Stimulated activated CD4-positive, alpha-beta T cell treated with anti-CD3 and anti-CD28 coated beads, TNF-alpha, amount 100 ng/mL, for 4 hours (primary cell): ENCODE data around the gene RPRD1A.
"Not testable (repeated sequence)": the region's sequence is repeated elsewhere in the genome, so short reads cannot be mapped to it uniquely, and the experiment has no call there.

Experiments
- DNase-seq, 3 experiments: peaks; one replicate each; pipeline ENCODE4 v3.0.0-alpha.2; 2020; ENCODE audit warnings: low read depth in 3 of 3

Gene RPRD1A

DNA sequence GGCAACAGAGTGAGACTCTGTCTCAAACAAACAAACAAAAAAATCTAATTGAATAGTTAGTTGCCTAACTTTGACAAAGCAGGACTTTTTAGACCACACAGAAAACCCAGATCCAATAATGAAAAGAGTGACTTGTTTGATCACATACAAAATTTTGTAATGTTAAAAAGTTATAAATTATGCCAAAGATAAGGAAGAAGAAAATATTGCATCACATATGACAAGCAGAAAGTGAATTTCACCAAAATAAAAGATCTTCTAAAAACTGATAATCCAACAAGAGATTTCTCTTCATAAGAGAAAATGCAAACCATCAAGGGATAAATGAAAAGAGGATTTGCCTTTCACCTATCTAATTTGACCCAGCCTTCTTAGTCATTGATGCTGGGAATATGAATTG lies 97.7 kb downstream of the RPRD1A start:
- DNase-seq, result no peak

GRCh38 chr18:35968278-35968880 lies 99.0 kb downstream of the RPRD1A start:
- DNase-seq, result no peak

DNA sequence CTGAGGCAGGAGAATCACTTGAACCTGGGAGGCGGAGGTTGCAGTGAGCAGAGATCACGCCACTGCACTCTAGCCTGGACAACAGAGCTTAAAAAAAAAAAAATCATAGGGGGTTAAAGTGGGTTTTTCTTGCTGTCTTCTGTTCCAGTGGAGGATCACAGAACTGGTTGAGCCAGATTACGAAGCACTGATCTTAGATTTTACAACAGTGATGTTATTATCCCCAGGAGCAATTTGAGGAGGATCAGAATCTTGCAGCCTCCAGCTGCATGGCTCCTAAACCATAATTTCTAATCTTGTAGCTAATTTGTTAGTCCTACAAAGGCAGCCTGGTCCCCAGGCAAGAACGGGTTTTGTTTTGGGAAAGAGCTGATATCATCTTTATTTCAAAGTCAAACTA lies 99.5 kb downstream of the RPRD1A start:
- not testable (repeated sequence) for DNase-seq

DNA sequence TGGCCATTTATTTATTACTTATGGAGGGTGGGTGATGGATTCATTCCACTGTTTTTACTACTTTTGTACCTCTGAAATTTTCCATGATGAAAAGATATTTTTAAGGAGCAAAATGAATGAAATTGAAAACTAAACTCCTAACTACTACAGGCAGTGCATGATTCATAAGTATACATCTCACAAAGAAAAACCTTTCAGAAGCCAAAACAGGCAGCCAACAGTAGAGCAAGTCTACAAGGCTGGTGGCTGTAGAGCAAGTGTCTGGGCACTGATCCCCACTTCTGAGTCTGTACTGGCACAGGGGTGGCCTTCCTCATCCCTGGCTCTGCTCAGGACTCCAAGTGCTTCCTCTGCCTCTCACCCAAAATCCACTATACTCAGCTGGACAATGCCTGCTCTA lies 103.0 kb downstream of the RPRD1A start:
- DNase-seq, result no peak

DNA sequence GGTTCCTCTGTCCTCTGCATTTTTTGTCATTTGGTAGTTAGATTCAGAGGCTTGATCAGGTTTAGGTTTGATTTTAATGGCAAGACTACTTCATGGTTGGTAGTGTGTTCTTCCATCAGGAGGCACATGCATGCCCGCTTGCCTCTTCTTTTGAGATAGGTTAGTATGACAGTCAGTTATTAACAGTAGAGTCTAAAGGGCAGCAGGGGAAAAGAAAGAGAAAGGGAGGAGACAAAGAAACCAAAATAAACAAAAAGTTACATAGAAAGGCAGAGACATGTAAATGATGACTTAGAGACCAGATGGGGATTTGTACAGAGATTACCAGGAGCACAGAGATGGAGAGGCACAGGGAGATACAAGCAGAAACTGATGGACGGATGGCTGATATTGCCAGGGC lies 105.0 kb downstream of the RPRD1A start:
- DNase-seq, result no peak

DNA sequence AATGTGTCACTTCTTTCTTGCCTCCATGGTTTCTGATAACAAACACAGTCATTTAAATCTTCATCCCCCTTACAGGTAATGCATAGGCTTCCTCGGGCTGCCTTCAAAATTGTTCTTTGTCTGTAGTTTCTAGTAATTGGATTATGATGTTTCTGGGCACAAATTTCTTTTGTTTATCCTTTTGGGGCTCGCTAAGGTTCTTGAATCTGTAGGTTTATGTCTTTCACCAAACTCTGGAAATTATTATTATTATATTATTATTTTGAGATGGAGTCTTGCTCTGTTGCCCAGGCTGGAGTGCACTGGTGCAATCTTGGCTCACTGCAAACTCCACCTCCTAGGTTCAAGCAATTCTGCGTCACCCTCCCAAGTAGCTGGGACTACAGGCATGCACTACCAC lies 111.1 kb downstream of the RPRD1A start:
- DNase-seq, result no peak

- no peak for DNase-seq
Observed at GRCh38 chr18:35953688-35954087, 113.7 kb downstream of the RPRD1A start.

GRCh38 chr18:35950628-35950982 lies 116.8 kb downstream of the RPRD1A start:
- DNase-seq, result no peak

GRCh38 chr18:35949903-35950627 lies 117.3 kb downstream of the RPRD1A start:
- peak; percentile 9 to 35 (median 26) for DNase-seq

DNA sequence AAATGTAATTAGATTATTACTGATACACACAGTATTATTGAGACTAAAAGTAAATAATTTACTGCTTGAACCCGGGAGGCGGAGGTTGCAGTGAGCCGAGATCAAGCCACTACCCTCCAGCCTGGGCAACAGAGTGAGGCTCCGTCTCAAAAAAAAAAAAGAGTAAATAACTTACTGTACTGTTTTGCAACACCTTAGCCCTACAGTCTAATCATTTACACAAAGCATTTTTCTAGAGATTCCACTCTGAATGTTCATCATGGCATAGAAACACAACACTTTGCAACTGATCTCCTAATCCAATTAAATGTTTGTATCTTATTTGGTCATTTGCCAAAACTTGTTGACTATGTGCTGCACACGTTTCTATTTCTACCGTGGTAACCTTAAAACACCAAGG lies 118.3 kb downstream of the RPRD1A start:
- DNase-seq, result no peak

DNA sequence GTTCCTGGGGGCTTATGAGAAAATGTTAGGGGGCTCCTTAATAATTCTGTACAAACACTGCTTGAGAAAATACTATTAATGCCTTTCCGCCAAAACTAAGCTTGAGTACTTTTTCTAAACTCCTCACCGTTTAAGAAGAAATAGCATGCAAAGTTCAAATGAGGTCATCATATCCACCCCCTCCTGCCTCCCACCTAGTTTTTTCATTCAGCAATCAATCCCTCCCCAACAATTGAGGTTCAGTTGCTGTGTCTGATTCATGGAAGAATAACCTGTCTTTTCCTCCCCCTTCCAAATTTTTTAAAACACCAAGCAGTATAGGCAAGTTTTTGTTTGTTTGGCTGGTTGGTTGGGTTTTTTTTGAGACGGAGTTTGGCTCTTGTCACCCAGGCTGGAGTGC lies 119.3 kb downstream of the RPRD1A start:
- no peak for DNase-seq

GRCh38 chr18:35942661-35943060 lies 124.7 kb downstream of the RPRD1A start:
- no peak for DNase-seq

GRCh38 chr18:35942133-35942532 lies 125.2 kb downstream of the RPRD1A start:
- DNase-seq, result no peak

DNA sequence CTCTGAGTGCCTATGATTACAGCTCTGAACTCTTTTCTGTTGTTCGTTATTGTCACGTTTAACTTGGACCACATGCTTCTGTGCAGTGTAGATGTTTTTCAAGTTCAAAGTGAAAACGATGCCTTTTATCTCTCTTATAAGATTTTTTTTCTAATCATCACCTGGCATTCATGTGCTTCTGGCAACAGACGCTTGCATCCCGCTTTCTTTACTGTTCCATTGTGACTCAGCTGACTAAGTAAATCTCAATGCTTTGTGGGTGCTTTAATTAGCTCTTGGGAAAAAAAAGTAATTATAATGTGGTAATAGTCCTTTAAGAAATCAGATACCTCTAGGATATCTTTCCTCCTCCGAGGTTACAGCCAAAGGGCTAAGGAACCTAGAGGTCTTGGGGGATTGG lies 126.1 kb downstream of the RPRD1A start:
- no peak for DNase-seq
